ENCODE results near the gene TSPAN7.

DNA sequence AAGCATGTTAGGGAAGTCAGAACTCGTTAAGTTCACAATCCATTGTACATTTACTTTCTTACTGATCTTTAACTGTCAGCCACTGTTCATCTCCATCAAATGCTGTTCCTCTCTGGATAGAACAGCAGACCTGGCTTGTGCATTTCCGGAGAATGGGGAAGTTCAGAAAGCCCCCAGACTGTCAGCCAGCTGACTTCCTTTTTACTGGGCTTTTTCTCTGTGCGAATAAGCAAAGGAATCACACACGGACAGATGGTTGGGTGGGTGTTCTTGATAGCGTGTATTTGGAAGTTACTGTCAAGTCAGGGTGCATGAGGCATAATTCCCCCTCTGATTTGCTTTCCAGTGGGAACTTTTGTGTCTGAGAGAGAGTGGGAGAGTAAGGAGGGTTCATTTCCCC, 56.8 kb downstream of the TSPAN7 start:
- no peak for TF ChIP-seq POLR2A (IDR thresholded peaks at IDR 0.05; ENCODE audit: low read depth, low read length)
- TF ChIP-seq, protein P1, sequence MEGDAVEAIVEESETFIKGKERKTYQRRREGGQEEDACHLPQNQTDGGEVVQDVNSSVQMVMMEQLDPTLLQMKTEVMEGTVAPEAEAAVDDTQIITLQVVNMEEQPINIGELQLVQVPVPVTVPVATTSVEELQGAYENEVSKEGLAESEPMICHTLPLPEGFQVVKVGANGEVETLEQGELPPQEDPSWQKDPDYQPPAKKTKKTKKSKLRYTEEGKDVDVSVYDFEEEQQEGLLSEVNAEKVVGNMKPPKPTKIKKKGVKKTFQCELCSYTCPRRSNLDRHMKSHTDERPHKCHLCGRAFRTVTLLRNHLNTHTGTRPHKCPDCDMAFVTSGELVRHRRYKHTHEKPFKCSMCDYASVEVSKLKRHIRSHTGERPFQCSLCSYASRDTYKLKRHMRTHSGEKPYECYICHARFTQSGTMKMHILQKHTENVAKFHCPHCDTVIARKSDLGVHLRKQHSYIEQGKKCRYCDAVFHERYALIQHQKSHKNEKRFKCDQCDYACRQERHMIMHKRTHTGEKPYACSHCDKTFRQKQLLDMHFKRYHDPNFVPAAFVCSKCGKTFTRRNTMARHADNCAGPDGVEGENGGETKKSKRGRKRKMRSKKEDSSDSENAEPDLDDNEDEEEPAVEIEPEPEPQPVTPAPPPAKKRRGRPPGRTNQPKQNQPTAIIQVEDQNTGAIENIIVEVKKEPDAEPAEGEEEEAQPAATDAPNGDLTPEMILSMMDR (conservative IDR thresholded peaks at IDR 0.05; ENCODE audit: low read depth, low read length), result no peak
- TF ChIP-seq SMC3 (IDR thresholded peaks at IDR 0.05; ENCODE audit: low read depth, low read length), result no peak
- no peak for TF ChIP-seq CHD1 (IDR thresholded peaks at IDR 0.05; ENCODE audit: low read depth, low read length)
- no peak for TF ChIP-seq RAD21 (IDR thresholded peaks at IDR 0.05; ENCODE audit: low read length)
- TF ChIP-seq CEBPB (IDR thresholded peaks at IDR 0.05; ENCODE audit: low read depth, low read length), result no peak
- TF ChIP-seq, protein P2, sequence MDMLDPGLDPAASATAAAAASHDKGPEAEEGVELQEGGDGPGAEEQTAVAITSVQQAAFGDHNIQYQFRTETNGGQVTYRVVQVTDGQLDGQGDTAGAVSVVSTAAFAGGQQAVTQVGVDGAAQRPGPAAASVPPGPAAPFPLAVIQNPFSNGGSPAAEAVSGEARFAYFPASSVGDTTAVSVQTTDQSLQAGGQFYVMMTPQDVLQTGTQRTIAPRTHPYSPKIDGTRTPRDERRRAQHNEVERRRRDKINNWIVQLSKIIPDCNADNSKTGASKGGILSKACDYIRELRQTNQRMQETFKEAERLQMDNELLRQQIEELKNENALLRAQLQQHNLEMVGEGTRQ (IDR thresholded peaks at IDR 0.05; ENCODE audit: low read depth, low read length), result no peak
- TF ChIP-seq MAZ (IDR thresholded peaks at IDR 0.05; ENCODE audit: borderline replicate concordance, low read depth, low read length), result no peak
- TF ChIP-seq BHLHE40 (IDR thresholded peaks at IDR 0.05; ENCODE audit: low read depth, low read length), result no peak
- no peak for TF ChIP-seq FOS (IDR thresholded peaks at IDR 0.05; ENCODE audit: low read depth, low read length)
- no peak for TF ChIP-seq MAFK (IDR thresholded peaks at IDR 0.05; ENCODE audit: low read depth, low read length)
- TF ChIP-seq RCOR1 (IDR thresholded peaks at IDR 0.05; ENCODE audit: insufficient replicate concordance, low read length), result no peak

All from IMR-90 (cell line).